Sigmoid colon (tissue), 7 donors: ENCODE measurements around the gene KAZN. TPM values are rescaled to one million over a fixed set of nuclear protein-coding genes. Genes with fewer than 3 reads are reported as not detected.

Experiments
- DNase-seq: peaks from one replicate; pipeline ENCODE4 v3.0.0-alpha.2; 2019
- H3K27ac ChIP-seq, 4 donors: fragments of 200-600 bp; sonication (generic); one replicate each; pipeline ENCODE4 v1.5.1; 2016 to 2019; ENCODE audit warnings: mild to moderate bottlenecking in 1 of 4
- H3K27me3 ChIP-seq, 3 donors: fragments of 200-600 bp; sonication (generic); one replicate each; pipeline ENCODE4 v1.5.1; 2019; ENCODE audit warnings: mild to moderate bottlenecking in 1 of 3
- H3K36me3 ChIP-seq, 4 donors: fragments of 200-600 bp; sonication (generic); one replicate each; pipeline ENCODE4 v1.5.1; 2016 to 2019
- H3K4me1 ChIP-seq, 4 donors: fragments of 200-600 bp; sonication (generic); one replicate each; pipeline ENCODE4 v1.5.1; 2017 to 2019
- H3K4me3 ChIP-seq, 4 donors: fragments of 200-600 bp; sonication (generic); one replicate each; pipeline ENCODE4 v1.5.1; 2017 to 2019; ENCODE audit warnings: mild to moderate bottlenecking in 2 of 4, moderate library complexity in 1 of 4
- H3K9me3 ChIP-seq, 4 donors: fragments of 200-600 bp in 3 of 4; sonication (generic) in 3 of 4; one replicate each; pipeline versions ENCODE4 v1.5.1 to v1.6.1; 2013 to 2019
- CTCF ChIP-seq, 4 experiments: fragments of 450-650 bp in 3 of 4; fragments of 200-600 bp in 1 of 4; IDR thresholded peaks; one replicate each; pipeline ENCODE4 v1.5.1; 2016 to 2019; ENCODE audit warnings: antibody characterized with exemption in 4 of 4, mild to moderate bottlenecking in 3 of 4, moderate library complexity in 2 of 4
- EP300 ChIP-seq, 4 donors: sonication (generic); formaldehyde crosslinking; IDR thresholded peaks; one replicate each; pipeline ENCODE4 v1.6.1; 2017; ENCODE audit warnings: antibody characterized with exemption in 4 of 4
- POLR2A ChIP-seq, 2 donors: fragments of 450-650 bp; IDR thresholded peaks; one replicate each; pipeline ENCODE4 v1.6.1; 2016; ENCODE audit warnings: antibody characterized with exemption in 2 of 2, mild to moderate bottlenecking in 2 of 2, moderate library complexity in 2 of 2
- POLR2AphosphoS5 ChIP-seq, 4 donors: sonication (generic); formaldehyde crosslinking; IDR thresholded peaks; one replicate each; pipeline ENCODE4 v1.6.1; 2017; ENCODE audit warnings: antibody characterized with exemption in 4 of 4
- WGBS, 2 donors: extraction: QIAGEN DNeasy Blood & Tissue Kit; methylation state at CpG; one replicate each; pipeline ENCODE4 v1.1.7; 2013; 5-methylcytosine and 5-hydroxymethylcytosine counted together
- intact Hi-C: fragments of 100-400 bp; cut with DNase I; formaldehyde crosslinking; loops from one replicate; pipeline ENCODE4 v1.15.1; 2023
- polyA plus RNA-seq, 3 donors: library from polyadenylated mRNA; stranded (reverse); fragments of 200-250 nt; gene quantifications; one replicate each; pipeline ENCODE4 v1.2.3, GENCODE V29; 2013
- total RNA-seq, 4 donors: library from RNA; depleted of rRNA; stranded (reverse); fragments of >200 nt; gene quantifications; one replicate each; pipeline ENCODE4 v1.1.0, GENCODE V29; 2016
- donor health status: healthy with polysubstance abuse.
- donor health status: Bipolar disorder and iron deficiency.
- donor health status: healthy.

The KAZN gene
- total and polyA plus RNA-seq, 7 donors, result 2.5 to 11.4 (median 5.6) TPM

DNA sequence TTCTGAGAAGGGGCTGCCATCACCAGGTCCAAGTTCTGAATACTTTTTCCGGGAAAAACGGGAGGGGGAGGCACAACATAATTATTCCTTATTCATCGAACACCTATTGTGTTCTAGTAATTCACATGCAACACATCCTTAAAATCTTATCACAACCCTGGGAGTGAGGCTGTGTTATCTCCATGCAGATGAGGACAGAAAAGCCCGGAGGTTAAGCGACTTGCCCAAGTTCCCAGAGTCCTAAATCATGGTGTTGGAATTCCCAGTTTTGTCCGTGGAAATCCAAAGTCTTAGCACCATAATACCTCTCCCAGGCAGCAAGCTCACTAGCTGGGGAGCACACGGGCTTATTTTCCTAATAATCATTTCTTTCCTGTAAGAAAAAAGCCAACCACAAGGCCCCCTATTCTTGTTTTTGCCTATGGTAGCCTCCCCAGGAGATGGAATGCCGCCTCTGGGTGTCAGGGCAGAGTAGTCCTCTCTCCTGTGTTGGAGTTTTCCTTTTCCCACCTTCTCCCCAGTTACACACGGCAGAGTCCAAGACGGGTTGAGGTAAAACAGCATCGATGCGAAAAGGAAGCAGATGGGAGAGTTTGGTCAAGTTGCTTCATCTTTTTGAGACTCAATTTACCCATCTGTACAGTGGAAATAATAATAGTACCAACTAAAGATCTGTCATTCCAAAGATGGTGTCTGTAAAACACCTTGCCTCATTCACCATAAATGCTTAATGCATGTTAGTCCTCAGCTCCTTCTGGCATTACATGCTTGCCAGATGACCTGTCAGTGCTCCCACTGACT lies 327.1 kb downstream of the KAZN start:
- WGBS, 2 donors, result 45 to 49% methylated on average over 12 of the region's 12 CpGs
- DNase-seq, result no peak
- no peaks in the 10 kb centered on the region for H3K36me3 ChIP-seq
- intact Hi-C loops, result loop anchor here (2.0 kb wide), 1 partner anchor 101 kb away; no protein-coding TSS in a partner anchor
- peaks cover 0 to 3% (median 0%) of the 10 kb centered on the region in 3 donors for H3K27me3 ChIP-seq
- H3K27ac ChIP-seq, result peak overlapping the region in 2 of 4 donors; percentile 68 to 72
- H3K9me3 ChIP-seq, result no peaks in the 10 kb centered on the region
- TF ChIP-seq CTCF (IDR thresholded peaks at IDR 0.05), result no peak
- TF ChIP-seq POLR2A (IDR thresholded peaks at IDR 0.05), result no peak
- TF ChIP-seq POLR2AphosphoS5 (IDR thresholded peaks at IDR 0.05), result no peak
- TF ChIP-seq EP300 (IDR thresholded peaks at IDR 0.05), result no peak
- peaks cover 0 to 28% (median 22%) of the 10 kb centered on the region in 4 donors for H3K4me1 ChIP-seq
- peak overlapping the region; percentile 47 to 65 (median 56) for H3K4me3 ChIP-seq

- WGBS, 2 donors, result 67 to 76% methylated on average over 3 of the region's 3 CpGs
- DNase-seq, result no peak
- H3K36me3 ChIP-seq, result no peaks in the 10 kb centered on the region
- TF ChIP-seq EP300 (IDR thresholded peaks at IDR 0.05) (no peak), POLR2A (IDR thresholded peaks at IDR 0.05) (no peak), POLR2AphosphoS5 (IDR thresholded peaks at IDR 0.05) (no peak), CTCF (IDR thresholded peaks at IDR 0.05) (no peak)
- H3K27ac ChIP-seq, result no peak overlapping the region
- H3K27me3 ChIP-seq, result peaks cover 0 to 3% (median 0%) of the 10 kb centered on the region in 3 donors
- H3K9me3 ChIP-seq, result no peaks in the 10 kb centered on the region
- intact Hi-C loops, result no loop called here
- no peak overlapping the region for H3K4me3 ChIP-seq
- peaks cover 0 to 28% (median 22%) of the 10 kb centered on the region in 4 donors for H3K4me1 ChIP-seq
Observed at GRCh38 chr1:14926229-14926628, 327.7 kb downstream of the KAZN start.

GRCh38 chr1:14926818-14927575 lies 328.5 kb downstream of the KAZN start:
- Histone ChIP-seq H3K27me3 (peaks cover 0 to 3% (median 0%) of the 10 kb centered on the region in 3 donors), H3K4me1 (peaks cover 0 to 28% (median 22%) of the 10 kb centered on the region in 4 donors), H3K36me3 (no peaks in the 10 kb centered on the region), H3K4me3 (no peak overlapping the region), H3K9me3 (no peaks in the 10 kb centered on the region), H3K27ac (no peak overlapping the region)
- WGBS, 2 donors, result 84 to 89% methylated on average over 12 of the region's 12 CpGs
- no peak for TF ChIP-seq POLR2AphosphoS5 (IDR thresholded peaks at IDR 0.05)
- no peak for TF ChIP-seq EP300 (IDR thresholded peaks at IDR 0.05)
- TF ChIP-seq POLR2A (IDR thresholded peaks at IDR 0.05), result no peak
- TF ChIP-seq CTCF (IDR thresholded peaks at IDR 0.05), result no peak
- intact Hi-C loops, result no loop called here
- no peak for DNase-seq

- Histone ChIP-seq H3K9me3 (no peaks in the 10 kb centered on the region), H3K4me3 (no peak overlapping the region), H3K4me1 (peaks cover 0 to 28% (median 22%) of the 10 kb centered on the region in 4 donors), H3K27ac (no peak overlapping the region), H3K27me3 (peaks cover 0 to 3% (median 0%) of the 10 kb centered on the region in 3 donors), H3K36me3 (no peaks in the 10 kb centered on the region)
- DNase-seq, result no peak
- WGBS, 2 donors, result 90 to 91% methylated on average over 7 of the region's 7 CpGs
- intact Hi-C loops, result no loop called here
- no peak for TF ChIP-seq CTCF (IDR thresholded peaks at IDR 0.05)
- no peak for TF ChIP-seq POLR2A (IDR thresholded peaks at IDR 0.05)
- TF ChIP-seq POLR2AphosphoS5 (IDR thresholded peaks at IDR 0.05), result no peak
- no peak for TF ChIP-seq EP300 (IDR thresholded peaks at IDR 0.05)
Observed at GRCh38 chr1:14928412-14928811, 329.9 kb downstream of the KAZN start.
